Gastrocnemius medialis (tissue), 4 donors: Measurements from ENCODE around the gene RAD51C.

Experiments used
- POLR2A ChIP-seq, 2 donors: fragments of 450-650 bp; IDR thresholded peaks; one replicate each; pipeline ENCODE4 v1.6.1; 2017; ENCODE audit warnings: antibody characterized with exemption in 2 of 2, mild to moderate bottlenecking in 2 of 2, moderate library complexity in 2 of 2
- TF ChIP-seq, protein P1 (sequence below), 5 experiments: fragments of 450-650 bp in 3 of 5; fragments of 200-600 bp in 2 of 5; sonication (generic) in 2 of 5; IDR thresholded peaks in 4 of 5; conservative IDR thresholded peaks in 1 of 5; 1 replicate in 4 of 5; 2 replicates in 1 of 5; pipeline ENCODE4 v1.5.1; 2016 to 2019; ENCODE audit warnings: antibody characterized with exemption in 5 of 5, mild to moderate bottlenecking in 3 of 5, moderate library complexity in 3 of 5

DNA sequence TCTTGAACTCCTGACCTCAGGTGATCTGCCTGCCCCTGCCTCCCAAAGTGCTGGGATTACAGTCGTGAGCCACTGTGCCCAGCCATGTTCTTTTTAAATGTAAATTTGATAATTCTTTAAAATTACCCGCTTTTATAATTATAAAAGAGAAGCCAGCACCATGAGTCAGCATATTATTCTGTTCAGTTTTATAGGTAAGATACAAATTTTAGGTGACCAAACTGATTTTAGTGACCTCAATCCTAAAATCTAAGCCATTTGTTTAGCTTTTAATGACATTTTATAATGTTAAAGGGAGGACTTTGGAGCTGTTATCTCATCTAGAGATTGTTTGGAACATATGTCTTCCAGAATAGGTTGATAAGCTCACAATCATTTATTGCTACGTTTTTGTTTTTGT lies 42.4 kb downstream of the RAD51C start:
- TF ChIP-seq, protein P1, sequence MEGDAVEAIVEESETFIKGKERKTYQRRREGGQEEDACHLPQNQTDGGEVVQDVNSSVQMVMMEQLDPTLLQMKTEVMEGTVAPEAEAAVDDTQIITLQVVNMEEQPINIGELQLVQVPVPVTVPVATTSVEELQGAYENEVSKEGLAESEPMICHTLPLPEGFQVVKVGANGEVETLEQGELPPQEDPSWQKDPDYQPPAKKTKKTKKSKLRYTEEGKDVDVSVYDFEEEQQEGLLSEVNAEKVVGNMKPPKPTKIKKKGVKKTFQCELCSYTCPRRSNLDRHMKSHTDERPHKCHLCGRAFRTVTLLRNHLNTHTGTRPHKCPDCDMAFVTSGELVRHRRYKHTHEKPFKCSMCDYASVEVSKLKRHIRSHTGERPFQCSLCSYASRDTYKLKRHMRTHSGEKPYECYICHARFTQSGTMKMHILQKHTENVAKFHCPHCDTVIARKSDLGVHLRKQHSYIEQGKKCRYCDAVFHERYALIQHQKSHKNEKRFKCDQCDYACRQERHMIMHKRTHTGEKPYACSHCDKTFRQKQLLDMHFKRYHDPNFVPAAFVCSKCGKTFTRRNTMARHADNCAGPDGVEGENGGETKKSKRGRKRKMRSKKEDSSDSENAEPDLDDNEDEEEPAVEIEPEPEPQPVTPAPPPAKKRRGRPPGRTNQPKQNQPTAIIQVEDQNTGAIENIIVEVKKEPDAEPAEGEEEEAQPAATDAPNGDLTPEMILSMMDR (IDR thresholded peaks at IDR 0.05 in 4 of 5, conservative IDR thresholded peaks at IDR 0.05 in 1 of 5), result no peak
- no peak for TF ChIP-seq POLR2A (IDR thresholded peaks at IDR 0.05)
